ENCODE measurements around the gene NOP16.

DNA sequence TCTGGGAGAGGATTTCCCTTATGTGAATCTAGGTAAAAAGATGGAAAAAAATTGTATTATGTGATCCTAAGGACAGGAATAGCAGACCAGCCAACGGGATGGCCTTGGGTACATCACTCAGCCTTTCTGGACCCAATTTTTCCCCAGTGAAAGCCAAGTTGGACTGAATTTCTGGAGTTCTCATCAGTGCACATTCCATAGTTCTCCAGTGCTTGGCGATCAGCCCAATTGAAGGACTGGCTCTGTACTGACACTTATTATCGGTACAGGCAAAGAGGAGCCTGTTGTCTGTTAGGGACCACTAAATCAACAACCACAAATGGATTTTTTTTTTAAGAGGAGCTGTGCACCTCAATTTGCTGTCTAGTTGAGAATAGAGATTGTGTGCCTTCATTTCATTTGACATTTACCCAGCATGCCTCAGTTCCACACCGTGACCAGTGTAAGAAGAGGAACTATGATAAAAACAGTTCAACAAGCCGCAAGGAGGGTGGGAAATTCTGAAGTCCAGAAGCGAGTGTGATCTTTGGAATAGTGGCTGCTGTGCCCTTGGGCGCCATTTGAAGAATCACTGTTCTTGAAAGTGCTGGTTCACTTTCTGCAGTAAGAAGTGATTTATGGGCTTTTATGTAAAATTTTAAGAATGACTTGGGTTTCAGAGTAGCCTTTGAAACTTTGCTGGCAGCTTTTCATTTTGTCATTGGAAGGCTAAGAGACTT, 15.1 kb downstream of the NOP16 start:
- TF ChIP-seq POLR2A (IDR thresholded peaks at IDR 0.05) (no peak), POLR2AphosphoS5 (IDR thresholded peaks at IDR 0.05) (no peak), EP300 (IDR thresholded peaks at IDR 0.05) (no peak)
- TF ChIP-seq, protein P1, sequence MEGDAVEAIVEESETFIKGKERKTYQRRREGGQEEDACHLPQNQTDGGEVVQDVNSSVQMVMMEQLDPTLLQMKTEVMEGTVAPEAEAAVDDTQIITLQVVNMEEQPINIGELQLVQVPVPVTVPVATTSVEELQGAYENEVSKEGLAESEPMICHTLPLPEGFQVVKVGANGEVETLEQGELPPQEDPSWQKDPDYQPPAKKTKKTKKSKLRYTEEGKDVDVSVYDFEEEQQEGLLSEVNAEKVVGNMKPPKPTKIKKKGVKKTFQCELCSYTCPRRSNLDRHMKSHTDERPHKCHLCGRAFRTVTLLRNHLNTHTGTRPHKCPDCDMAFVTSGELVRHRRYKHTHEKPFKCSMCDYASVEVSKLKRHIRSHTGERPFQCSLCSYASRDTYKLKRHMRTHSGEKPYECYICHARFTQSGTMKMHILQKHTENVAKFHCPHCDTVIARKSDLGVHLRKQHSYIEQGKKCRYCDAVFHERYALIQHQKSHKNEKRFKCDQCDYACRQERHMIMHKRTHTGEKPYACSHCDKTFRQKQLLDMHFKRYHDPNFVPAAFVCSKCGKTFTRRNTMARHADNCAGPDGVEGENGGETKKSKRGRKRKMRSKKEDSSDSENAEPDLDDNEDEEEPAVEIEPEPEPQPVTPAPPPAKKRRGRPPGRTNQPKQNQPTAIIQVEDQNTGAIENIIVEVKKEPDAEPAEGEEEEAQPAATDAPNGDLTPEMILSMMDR (IDR thresholded peaks at IDR 0.05): no peak
